Heart left ventricle (tissue), 16 donors: ENCODE results near the gene STPG1. TPM values are rescaled to one million over a fixed set of nuclear protein-coding genes. Genes with fewer than 3 reads are reported as not detected.
A peak's percentile ranks its signal among the peaks of the same experiment; 100 is the strongest.

Experiments used
- ATAC-seq, 4 donors: fragments of 200-7000 bp; cut with Tn5 transposase; one replicate each; pipeline ENCODE4 v1.9.1; 2020 to 2022; ENCODE audit warnings: moderate library complexity in 4 of 4, mild to moderate bottlenecking in 3 of 4, moderate number of reproducible peaks in 1 of 4
- DNase-seq, 5 donors: peaks; one replicate each; pipeline ENCODE4 v3.0.0-alpha.2; 2020
- H3K27ac ChIP-seq, 12 donors: fragments of 200-600 bp; sonication (generic) in 4 of 12; one replicate each; pipeline versions ENCODE4 v1.5.0 to v1.8.0; 2016 to 2022; ENCODE audit warnings: mild to moderate bottlenecking in 2 of 12
- H3K27me3 ChIP-seq, 9 donors: fragments of 200-600 bp; sonication (generic) in 2 of 9; one replicate each; pipeline versions ENCODE4 v1.5.1 to v1.8.0; 2016 to 2022; ENCODE audit warnings: mild to moderate bottlenecking in 3 of 9
- H3K36me3 ChIP-seq, 9 donors: fragments of 200-600 bp; sonication (generic) in 2 of 9; one replicate each; pipeline versions ENCODE4 v1.5.0 to v1.8.0; 2018 to 2022; ENCODE audit warnings: mild to moderate bottlenecking in 2 of 9
- H3K4me1 ChIP-seq, 12 donors: fragments of 200-600 bp; sonication (generic) in 4 of 12; one replicate each; pipeline versions ENCODE4 v1.5.0 to v1.8.0; 2016 to 2022; ENCODE audit warnings: mild to moderate bottlenecking in 3 of 12
- H3K4me3 ChIP-seq, 12 donors: fragments of 200-600 bp; sonication (generic) in 4 of 12; one replicate each; pipeline versions ENCODE4 v1.5.0 to v1.8.0; 2017 to 2022; ENCODE audit warnings: mild to moderate bottlenecking in 9 of 12, moderate library complexity in 4 of 12
- H3K9me3 ChIP-seq, 12 donors: fragments of 200-600 bp; sonication (generic) in 4 of 12; one replicate each; pipeline versions ENCODE4 v1.5.0 to v1.8.0; 2016 to 2022; ENCODE audit warnings: mild to moderate bottlenecking in 1 of 12
- CTCF ChIP-seq, 12 donors: fragments of 200-600 bp; sonication (generic) in 4 of 12; IDR thresholded peaks; one replicate each; pipeline versions ENCODE4 v1.5.0 to v1.8.0; 2018 to 2022; ENCODE audit warnings: antibody characterized with exemption in 12 of 12, mild to moderate bottlenecking in 5 of 12
- POLR2A ChIP-seq, 2 donors: fragments of 450-650 bp; IDR thresholded peaks; one replicate each; pipeline ENCODE4 v1.6.1; 2017; ENCODE audit warnings: antibody characterized with exemption in 2 of 2, mild to moderate bottlenecking in 2 of 2, moderate library complexity in 2 of 2
- WGBS, 4 donors: extraction: QIAGEN DNeasy Blood & Tissue Kit in 2 of 4; methylation state at CpG; one replicate each; pipeline versions ENCODE4 v1.1.5 to v1.1.7; 2013 to 2018; 5-methylcytosine and 5-hydroxymethylcytosine counted together
- intact Hi-C, 10 donors: fragments of 100-400 bp; cut with DNase I; formaldehyde crosslinking; loops; one replicate each; pipeline versions ENCODE4 v1.11.1 to v1.14.2; 2022
- polyA plus RNA-seq, 2 donors: library from polyadenylated mRNA; stranded (reverse); fragments of 200-250 nt; gene quantifications; one replicate each; pipeline ENCODE4 v1.2.3, GENCODE V29; 2013
- total RNA-seq, 9 donors: library from RNA; depleted of rRNA in 2 of 9; stranded (reverse); fragments of >200 nt in 2 of 9; fragmentation: NEBNext Ultra II Directional in 3 of 9; extraction: Animal tissue kit (Norgen Biotek cat#: 25700) in 3 of 9; gene quantifications; one replicate each; pipeline versions ENCODE4 v1.1.0 to v1.2.4, GENCODE V29; 2016 to 2023
- donor health status: ischemic (EF 13 %, LVEDD 7.1; RV severe dilation, severe dysfunction).
- donor health status: healthy with polysubstance abuse.
- donor health status: DM: no; HTN: yes; CAD: no.
- donor health status: DM: no; HTN: no; CAD: no.
- donor health status: ischemic (EF 25% LVEDD 6.9; RV normal size, moderate dysfunction).
- donor health status: ischemic (EF 25% LVEDD 5.7; RV mildly dilated, moderate dysfunction).
- donor health status: healthy.
- donor health status: DM: yes; HTN: yes; CAD: no.
- donor health status: ischemic (EF 35%, LVEDD 5.7; RV mildly dilated, moderate dysfunction).
- donor health status: nonischemic (EF 11% LVEDD 7.7; RV severe dilation, severe dysfunction).
- donor health status: DM: yes; HTN: yes; CAD: no.
- donor health status: PGD.
- donor health status: ischemic (EF 29% LVEDD 5.4; RV normal size, mild dysfunction).
- donor health status: nonischemic (EF 23%, LVEDD 6.1; RV moderate dilation, normal function).

The STPG1 gene
- total and polyA plus RNA-seq, 11 donors: 3.8 to 6.9 (median 4.8) TPM

DNA sequence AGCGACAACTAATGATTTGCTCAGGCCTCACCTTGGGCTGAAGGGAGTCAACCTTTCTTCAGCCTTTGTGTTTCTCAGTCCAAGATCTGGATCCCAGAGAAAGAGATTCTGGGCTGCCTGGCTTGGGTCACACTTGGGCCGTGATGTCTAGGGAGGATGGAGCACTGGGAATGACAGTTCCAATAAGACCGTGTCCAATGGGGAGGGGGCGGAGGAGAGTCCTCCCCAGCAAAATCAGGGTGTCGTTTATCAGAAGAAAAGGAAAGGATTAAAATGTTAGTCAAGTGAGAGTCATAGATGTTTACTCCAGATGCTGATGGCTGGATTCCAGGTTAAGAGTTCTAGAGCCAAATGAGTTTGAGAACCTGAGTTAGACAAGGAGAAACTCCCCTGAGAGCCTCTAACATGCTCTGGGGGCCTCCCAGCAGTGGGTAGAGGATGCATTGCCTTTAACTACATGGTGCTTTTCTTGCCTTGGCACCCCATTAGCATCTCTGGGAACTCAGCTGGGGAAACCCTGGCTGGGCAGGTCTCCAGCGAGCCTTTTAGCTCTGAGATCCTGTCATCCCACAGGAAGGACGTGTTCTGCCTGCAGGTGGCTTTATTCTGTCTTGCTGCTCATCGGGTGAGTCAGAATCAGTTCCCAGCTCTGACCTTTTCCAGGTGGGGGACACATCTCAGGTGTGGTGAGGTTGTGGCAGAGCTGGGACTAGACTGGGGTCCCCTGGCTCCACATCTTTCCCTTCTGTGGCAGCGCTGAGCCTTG lies 24.2 kb upstream of the STPG1 start:
- DNase-seq: peak in 1 of 5 donors; percentile 37
- intact Hi-C loops: loop anchor here in 1 of 10 donors (5.0 kb wide), 1 partner anchor 39 kb away; no protein-coding TSS in a partner anchor
- Histone ChIP-seq H3K27me3 (no peaks in the 10 kb centered on the region), H3K4me1 (peaks cover 0 to 27% (median 8%) of the 10 kb centered on the region in 12 donors), H3K27ac (peak overlapping the region in 11 of 12 donors; percentile 6 to 62 (median 49)), H3K4me3 (peak overlapping the region in 1 of 12 donors; percentile 8), H3K36me3 (peaks cover 0 to 8% (median 0%) of the 10 kb centered on the region in 9 donors), H3K9me3 (no peaks in the 10 kb centered on the region)
- no peak for TF ChIP-seq CTCF (IDR thresholded peaks at IDR 0.05)
- TF ChIP-seq POLR2A (IDR thresholded peaks at IDR 0.05): no peak
- 52 to 58% (median 56%) methylated on average over 7 to 9 of the region's 9 CpGs for WGBS, 4 donors
- peak in 2 of 4 donors; percentile 33 to 43 for ATAC-seq

GRCh38 chr1:24435782-24436365 lies 22.3 kb upstream of the STPG1 start:
- Histone ChIP-seq H3K27ac (no peak overlapping the region), H3K4me1 (peaks cover 0 to 21% (median 8%) of the 10 kb centered on the region in 12 donors), H3K36me3 (peaks cover 0 to 5% (median 0%) of the 10 kb centered on the region in 9 donors), H3K4me3 (no peak overlapping the region), H3K27me3 (no peaks in the 10 kb centered on the region), H3K9me3 (no peaks in the 10 kb centered on the region)
- intact Hi-C loops: loop anchor here in 1 of 10 donors (5.0 kb wide), 1 partner anchor 41 kb away; no protein-coding TSS in a partner anchor
- no peak for DNase-seq
- ATAC-seq: no peak
- no peak for TF ChIP-seq CTCF (IDR thresholded peaks at IDR 0.05)
- TF ChIP-seq POLR2A (IDR thresholded peaks at IDR 0.05): no peak
- WGBS, 4 donors: 73 to 96% (median 80%) methylated on average over 5 to 8 of the region's 8 CpGs

GRCh38 chr1:24427545-24427862 lies 13.9 kb upstream of the STPG1 start:
- Histone ChIP-seq H3K27ac (peak overlapping the region in 2 of 12 donors; percentile 25 to 28), H3K9me3 (no peaks in the 10 kb centered on the region), H3K4me1 (peaks cover 0 to 28% (median 13%) of the 10 kb centered on the region in 12 donors), H3K27me3 (no peaks in the 10 kb centered on the region), H3K36me3 (peaks cover 0 to 6% (median 0%) of the 10 kb centered on the region in 9 donors), H3K4me3 (no peak overlapping the region)
- no peak for TF ChIP-seq POLR2A (IDR thresholded peaks at IDR 0.05)
- no peak for TF ChIP-seq CTCF (IDR thresholded peaks at IDR 0.05)
- 19 to 32% (median 31%) methylated on average over 1 of the region's 1 CpG for WGBS, 4 donors
- DNase-seq (no peak), ATAC-seq (peak; percentile 80 to 90 (median 86))
- intact Hi-C loops: loop anchor here in 2 of 10 donors (5.0 to 10.0 kb wide), 2 partner anchors 70 to 207 kb away; no protein-coding TSS in a partner anchor
